Tibial nerve (tissue), 4 donors: ENCODE data around the gene SLC35A3. TPM values are rescaled to one million over a fixed set of nuclear protein-coding genes. Genes with fewer than 3 reads are reported as not detected.
"Not testable (repeated sequence)": the region's sequence is repeated elsewhere in the genome, so short reads cannot be mapped to it uniquely, and the experiment has no call there.

Experiments used
- DNase-seq, 2 donors: peaks; one replicate each; pipeline ENCODE4 v3.0.0-alpha.2; 2019; ENCODE audit warnings: low spot score in 2 of 2
- H3K27ac ChIP-seq, 4 donors: fragments of 200-600 bp; sonication (generic) in 3 of 4; one replicate each; pipeline ENCODE4 v1.5.1; 2017 to 2019; ENCODE audit warnings: mild to moderate bottlenecking in 1 of 4
- H3K27me3 ChIP-seq, 2 donors: fragments of 200-600 bp; sonication (generic) in 1 of 2; one replicate each; pipeline versions ENCODE4 v1.5.1 to v1.6.0; 2017 to 2019
- H3K36me3 ChIP-seq, 3 donors: fragments of 200-600 bp; sonication (generic); one replicate each; pipeline ENCODE4 v1.5.1; 2018 to 2019
- H3K4me1 ChIP-seq, 4 donors: fragments of 200-600 bp; sonication (generic) in 3 of 4; one replicate each; pipeline ENCODE4 v1.5.1; 2017 to 2019
- H3K4me3 ChIP-seq, 4 donors: fragments of 200-600 bp; sonication (generic) in 3 of 4; one replicate each; pipeline ENCODE4 v1.5.1; 2017 to 2019; ENCODE audit warnings: mild to moderate bottlenecking in 1 of 4, moderate library complexity in 1 of 4
- H3K9me3 ChIP-seq, 4 donors: fragments of 200-600 bp; sonication (generic) in 3 of 4; one replicate each; pipeline ENCODE4 v1.5.1; 2017 to 2019
- EP300 ChIP-seq, 2 donors: sonication (generic); formaldehyde crosslinking; IDR thresholded peaks; one replicate each; pipeline ENCODE4 v1.6.1; 2017; ENCODE audit warnings: antibody characterized with exemption in 2 of 2, mild to moderate bottlenecking in 1 of 2
- POLR2A ChIP-seq, 2 donors: fragments of 450-650 bp; IDR thresholded peaks; one replicate each; pipeline ENCODE4 v1.6.1; 2017; ENCODE audit warnings: antibody characterized with exemption in 2 of 2, mild to moderate bottlenecking in 2 of 2, moderate library complexity in 2 of 2
- WGBS, 2 donors: methylation state at CpG; one replicate each; pipeline ENCODE4 v1.1.5; 2018; 5-methylcytosine and 5-hydroxymethylcytosine counted together
- total RNA-seq, 4 donors: library from RNA; depleted of rRNA; stranded (reverse); fragments of >200 nt; gene quantifications; one replicate each; pipeline ENCODE4 v1.1.0, GENCODE V29; 2016
- TF ChIP-seq, protein P1 (sequence below), 5 experiments: fragments of 200-600 bp in 3 of 5; fragments of 450-650 bp in 2 of 5; sonication (generic) in 3 of 5; IDR thresholded peaks; one replicate each; pipeline ENCODE4 v1.5.1; 2016 to 2019; ENCODE audit warnings: antibody characterized with exemption in 5 of 5, mild to moderate bottlenecking in 3 of 5, moderate library complexity in 2 of 5

Gene SLC35A3
- total RNA-seq, 4 donors from 2014 or later: 15.7 to 23.8 (median 17.9) TPM

- no peaks in the 10 kb centered on the region for H3K4me1 ChIP-seq
- no peaks in the 10 kb centered on the region for H3K36me3 ChIP-seq
- H3K27me3 ChIP-seq: no peaks in the 10 kb centered on the region
- DNase-seq: no peak
- no peak overlapping the region for H3K27ac ChIP-seq
- WGBS, 2 donors: 91 to 93% methylated on average over 3 of the region's 3 CpGs
- H3K4me3 ChIP-seq: no peak overlapping the region
- H3K9me3 ChIP-seq: peaks cover 0 to 7% (median 0%) of the 10 kb centered on the region in 4 donors
- no peak for TF ChIP-seq EP300 (IDR thresholded peaks at IDR 0.05)
- TF ChIP-seq, protein P1, sequence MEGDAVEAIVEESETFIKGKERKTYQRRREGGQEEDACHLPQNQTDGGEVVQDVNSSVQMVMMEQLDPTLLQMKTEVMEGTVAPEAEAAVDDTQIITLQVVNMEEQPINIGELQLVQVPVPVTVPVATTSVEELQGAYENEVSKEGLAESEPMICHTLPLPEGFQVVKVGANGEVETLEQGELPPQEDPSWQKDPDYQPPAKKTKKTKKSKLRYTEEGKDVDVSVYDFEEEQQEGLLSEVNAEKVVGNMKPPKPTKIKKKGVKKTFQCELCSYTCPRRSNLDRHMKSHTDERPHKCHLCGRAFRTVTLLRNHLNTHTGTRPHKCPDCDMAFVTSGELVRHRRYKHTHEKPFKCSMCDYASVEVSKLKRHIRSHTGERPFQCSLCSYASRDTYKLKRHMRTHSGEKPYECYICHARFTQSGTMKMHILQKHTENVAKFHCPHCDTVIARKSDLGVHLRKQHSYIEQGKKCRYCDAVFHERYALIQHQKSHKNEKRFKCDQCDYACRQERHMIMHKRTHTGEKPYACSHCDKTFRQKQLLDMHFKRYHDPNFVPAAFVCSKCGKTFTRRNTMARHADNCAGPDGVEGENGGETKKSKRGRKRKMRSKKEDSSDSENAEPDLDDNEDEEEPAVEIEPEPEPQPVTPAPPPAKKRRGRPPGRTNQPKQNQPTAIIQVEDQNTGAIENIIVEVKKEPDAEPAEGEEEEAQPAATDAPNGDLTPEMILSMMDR (IDR thresholded peaks at IDR 0.05): no peak
- TF ChIP-seq POLR2A (IDR thresholded peaks at IDR 0.05): no peak
Observed at GRCh38 chr1:99955375-99955774, 14.4 kb upstream of the SLC35A3 start.

- H3K36me3 ChIP-seq: no peaks in the 10 kb centered on the region
- DNase-seq: no peak
- H3K9me3 ChIP-seq: peaks cover 0 to 7% (median 0%) of the 10 kb centered on the region in 4 donors
- peak overlapping the region in 1 of 4 donors; percentile 23 for H3K27ac ChIP-seq
- no peaks in the 10 kb centered on the region for H3K4me1 ChIP-seq
- 25 to 28% methylated on average over 2 of the region's 2 CpGs for WGBS, 2 donors
- TF ChIP-seq EP300 (IDR thresholded peaks at IDR 0.05): peak in 1 of 2 donors; percentile 49
- TF ChIP-seq POLR2A (IDR thresholded peaks at IDR 0.05): no peak
- H3K4me3 ChIP-seq: no peak overlapping the region
- no peaks in the 10 kb centered on the region for H3K27me3 ChIP-seq
Observed at GRCh38 chr1:99956755-99957154, 13.0 kb upstream of the SLC35A3 start.

- no peaks in the 10 kb centered on the region for H3K36me3 ChIP-seq
- no peak overlapping the region for H3K27ac ChIP-seq
- H3K4me3 ChIP-seq: no peak overlapping the region
- WGBS, 2 donors: 89 to 90% methylated on average over 1 of the region's 1 CpG
- DNase-seq: no peak
- no peaks in the 10 kb centered on the region for H3K27me3 ChIP-seq
- no peaks in the 10 kb centered on the region for H3K4me1 ChIP-seq
- peaks cover 0 to 7% (median 0%) of the 10 kb centered on the region in 4 donors for H3K9me3 ChIP-seq
- TF ChIP-seq, protein P1 (IDR thresholded peaks at IDR 0.05): no peak
- TF ChIP-seq POLR2A (IDR thresholded peaks at IDR 0.05) (no peak), EP300 (IDR thresholded peaks at IDR 0.05) (no peak)
Observed at GRCh38 chr1:99957818-99958217, 12.0 kb upstream of the SLC35A3 start.

DNA sequence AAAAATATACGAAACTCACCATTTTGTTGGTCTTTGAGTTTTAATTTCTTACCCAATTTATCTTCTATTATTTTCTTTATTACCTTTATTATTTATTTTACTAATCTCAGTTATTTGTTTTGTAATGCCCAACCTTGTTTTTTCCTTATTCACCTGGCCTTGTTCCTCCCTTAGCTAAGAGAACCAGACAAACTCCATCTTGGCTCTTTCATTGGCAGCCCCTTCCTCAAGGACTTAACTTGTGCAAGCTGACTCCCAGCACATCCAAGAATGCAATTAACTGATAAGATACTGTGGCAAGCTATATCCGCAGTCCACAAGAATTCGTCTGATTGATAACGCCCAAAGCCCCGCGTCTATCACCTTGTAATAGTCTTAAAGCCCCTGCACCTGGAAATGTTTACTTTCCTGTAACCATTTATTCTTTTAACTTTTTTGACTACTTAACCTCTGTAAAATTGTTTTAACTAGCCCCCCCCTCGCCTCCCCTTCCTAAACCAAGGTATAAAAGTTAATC lies 10.5 kb upstream of the SLC35A3 start:
- H3K27me3 ChIP-seq, H3K9me3 ChIP-seq, H3K36me3 ChIP-seq, H3K4me1 ChIP-seq, H3K27ac ChIP-seq, H3K4me3 ChIP-seq, DNase-seq: not testable (repeated sequence)
- WGBS, 2 donors: 53 to 71% methylated on average over 7 of the region's 7 CpGs

GRCh38 chr1:99960260-99960659 lies 9.5 kb upstream of the SLC35A3 start:
- not testable (repeated sequence) for H3K36me3 ChIP-seq, H3K4me3 ChIP-seq, H3K27me3 ChIP-seq

GRCh38 chr1:99963041-99963795 lies 6.6 kb upstream of the SLC35A3 start:
- Histone ChIP-seq H3K9me3 (no peaks in the 10 kb centered on the region), H3K36me3 (no peaks in the 10 kb centered on the region), H3K27ac (no peak overlapping the region), H3K4me3 (no peak overlapping the region), H3K27me3 (no peaks in the 10 kb centered on the region), H3K4me1 (no peaks in the 10 kb centered on the region)
- DNase-seq: no peak
- no peak for TF ChIP-seq POLR2A (IDR thresholded peaks at IDR 0.05)
- TF ChIP-seq, protein P1 (IDR thresholded peaks at IDR 0.05): no peak
- TF ChIP-seq EP300 (IDR thresholded peaks at IDR 0.05): no peak

More at GRCh38 chr1:99960260-99960659, 9.5 kb upstream of the SLC35A3 start:
- WGBS, 2 donors: 90 to 97% methylated on average over 5 of the region's 5 CpGs
- H3K9me3 ChIP-seq, H3K4me1 ChIP-seq, DNase-seq, H3K27ac ChIP-seq: not testable (repeated sequence)
